ENCODE results near the gene LRRC46. TPM values are rescaled to one million over a fixed set of nuclear protein-coding genes. Genes with fewer than 3 reads are reported as not detected.

LRRC46 gene
- total RNA-seq, 1 experiment from 2014 or later = 0.31 TPM

GRCh38 chr17:47860386-47860785 is 28.9 kb downstream of the LRRC46 start:
- Histone ChIP-seq H3K4me2 (ENCODE audit: insufficient read depth, insufficient read length, low read length) (no peak overlapping the region), H3K27ac (ENCODE audit: insufficient read length, low read depth, low read length) (no peak overlapping the region), H2BK20ac (ENCODE audit: low read depth, low read length, poor library complexity, severe bottlenecking) (no peak overlapping the region), H4K20me1 (ENCODE audit: control insufficient read depth, insufficient read depth, insufficient read length) (no peaks in the 10 kb centered on the region), H2BK12ac (ENCODE audit: insufficient read length, low read depth, low read length) (no peak overlapping the region), H3K18ac (ENCODE audit: insufficient read length, low read depth, low read length) (no peak overlapping the region), H3K27me3 (ENCODE audit: insufficient read depth, low read length) (no peaks in the 10 kb centered on the region; the same call in none of the 2 replicates), H2BK15ac (ENCODE audit: low read depth, low read length) (no peak overlapping the region), H3K79me1 (ENCODE audit: insufficient read depth, low read depth, low read length, poor library complexity, severe bottlenecking) (no peaks in the 10 kb centered on the region), H2BK5ac (ENCODE audit: insufficient read length, low read length) (no peak overlapping the region), H3K23ac (ENCODE audit: insufficient read length, low read depth, low read length) (no peak overlapping the region), H3K4ac (ENCODE audit: low read depth, low read length) (no peak overlapping the region), H3K4me1 (ENCODE audit: insufficient read depth, low read length) (no peaks in the 10 kb centered on the region), H3K9me3 (ENCODE audit: control insufficient read depth, low read depth, low read length) (no peaks in the 10 kb centered on the region), H2AFZ (ENCODE audit: low read length) (no peak overlapping the region), H3K23me2 (ENCODE audit: insufficient read length, low read depth, low read length, poor library complexity, severe bottlenecking) (no peaks in the 10 kb centered on the region), H4K8ac (replicated peaks; ENCODE audit: insufficient read length, low read depth, low read length) (no peak overlapping the region), H4K5ac (ENCODE audit: insufficient read length, low read depth, low read length) (no peak overlapping the region), H3K9ac (ENCODE audit: extremely low read depth, insufficient read length, low read length) (no peak overlapping the region), H2BK120ac (ENCODE audit: low read depth, low read length, poor library complexity, severe bottlenecking) (no peak overlapping the region), H2AK5ac (ENCODE audit: insufficient read length, low read length) (no peak overlapping the region), H4K91ac (ENCODE audit: insufficient read length, low read depth, low read length) (no peak overlapping the region), H3K79me2 (ENCODE audit: insufficient read depth, low read length) (no peaks in the 10 kb centered on the region), H3K56ac (ENCODE audit: insufficient read length, low read depth, low read length) (no peak overlapping the region), H3K14ac (ENCODE audit: insufficient read depth, low read length) (no peak overlapping the region), H3T11ph (ENCODE audit: low read length) (no peak overlapping the region)
- Mint-ChIP-seq H3K36me3 (ENCODE audit: insufficient read depth in 1 of 3, low read depth in 3 of 3) (no peaks in the 10 kb centered on the region), H3K4me1 (peaks cover 12 to 19% of the 10 kb centered on the region in 2 experiments), H3K27ac (no peak overlapping the region), H3K27me3 (ENCODE audit: low read depth) (peaks cover 62% of the 10 kb centered on the region), H3K4me3 (no peak overlapping the region), H3K9me3 (no peaks in the 10 kb centered on the region)
- no peak for DNase-seq
- TF ChIP-seq CTCF (conservative IDR thresholded peaks at IDR 0.05) = no peak
- no CpG with 5 or more reads among the region's 5 CpGs for WGBS (ENCODE audit: extremely low coverage, insufficient read length, low lambda C conversion rate)

All from H9 (cell line).